Hepatocyte (in vitro differentiated cells): ENCODE measurements around the gene ELMO3. TPM values are rescaled to one million over a fixed set of nuclear protein-coding genes. Genes with fewer than 3 reads are reported as not detected.

Experiments
- DNase-seq: peaks from one replicate; pipeline ENCODE4 v3.0.0-alpha.2; 2016; ENCODE audit warnings: low spot score
- H2AFZ ChIP-seq: fragments of 200-600 bp; sonication (generic); 2 replicates; pipeline ENCODE4 v1.6.0; 2016; ENCODE audit warnings: antibody characterized with exemption, mild to moderate bottlenecking
- H3K27ac ChIP-seq: fragments of 200-600 bp; sonication (generic); 2 replicates; pipeline ENCODE4 v1.5.1; 2016; ENCODE audit warnings: mild to moderate bottlenecking
- H3K27me3 ChIP-seq: fragments of 200-600 bp; sonication (generic); 2 replicates; pipeline ENCODE4 v1.6.1; 2016
- H3K36me3 ChIP-seq: fragments of 200-600 bp; sonication (generic); replicated peaks from 2 replicates; pipeline ENCODE4 v1.5.1; 2016; ENCODE audit warnings: low read depth; ENCODE audit not compliant: insufficient read depth
- H3K4me1 ChIP-seq: fragments of 200-600 bp; sonication (generic); 2 replicates; pipeline ENCODE4 v1.5.1; 2016; ENCODE audit warnings: mild to moderate bottlenecking, moderate library complexity; ENCODE audit not compliant: insufficient read depth
- H3K4me2 ChIP-seq: fragments of 200-600 bp; sonication (generic); 2 replicates; pipeline ENCODE4 v1.6.0; 2016
- H3K4me3 ChIP-seq: fragments of 200-600 bp; sonication (generic); 2 replicates; pipeline ENCODE4 v1.5.1; 2016; ENCODE audit warnings: mild to moderate bottlenecking
- H3K79me2 ChIP-seq: fragments of 200-600 bp; sonication (generic); 2 replicates; pipeline ENCODE4 v1.6.0; 2017; ENCODE audit warnings: mild to moderate bottlenecking
- H3K9me2 ChIP-seq: fragments of 200-600 bp; sonication (generic); replicated peaks from 2 replicates; pipeline ENCODE4 v1.6.0; 2017; ENCODE audit warnings: mild to moderate bottlenecking; ENCODE audit not compliant: insufficient read depth
- H3K9me3 ChIP-seq: fragments of 200-600 bp; sonication (generic); 2 replicates; pipeline ENCODE4 v1.5.1; 2016; ENCODE audit warnings: low read depth, mild to moderate bottlenecking
- H4K20me1 ChIP-seq: fragments of 200-600 bp; sonication (generic); 2 replicates; pipeline ENCODE4 v1.6.0; 2016; ENCODE audit warnings: mild to moderate bottlenecking; ENCODE audit not compliant: insufficient read depth, poor library complexity, severe bottlenecking
- EZH2 ChIP-seq: fragments of 200-600 bp; sonication (generic); IDR thresholded peaks from 2 replicates; pipeline ENCODE4 v1.6.1; 2016; ENCODE audit warnings: antibody characterized with exemption, mild to moderate bottlenecking, borderline replicate concordance
- EZH2phosphoT487 ChIP-seq: fragments of 200-600 bp; sonication (generic); IDR thresholded peaks from one replicate; pipeline ENCODE4 v1.6.1; 2018; ENCODE audit warnings: antibody characterized with exemption, mild to moderate bottlenecking, low read depth, moderate library complexity; ENCODE audit not compliant: unreplicated experiment, severe bottlenecking
- WGBS: methylation state at CpG from one replicate; pipeline ENCODE4 v1.1.6; 2016; ENCODE audit warnings: low lambda C conversion rate; ENCODE audit errors: missing lambda C conversion rate; 5-methylcytosine and 5-hydroxymethylcytosine counted together
- polyA plus RNA-seq: library from polyadenylated mRNA; unstranded; fragments of >200 nt; fragmentation: Nextera tagmentation; extraction: Ambion mirVana; gene quantifications from 2 replicates; pipeline ENCODE4 v1.2.1, GENCODE V29; 2016
- total RNA-seq: library from RNA; depleted of rRNA; stranded (reverse); fragments of >200 nt; gene quantifications from 2 replicates; pipeline ENCODE4 v1.2.3, GENCODE V29; 2014
- TF ChIP-seq, protein P1 (sequence below): fragments of 200-600 bp; sonication (generic); IDR thresholded peaks from 2 replicates; pipeline ENCODE4 v1.5.1; 2016; ENCODE audit warnings: antibody characterized with exemption, mild to moderate bottlenecking; ENCODE audit not compliant: poor library complexity

The ELMO3 gene
- total and polyA plus RNA-seq, 2 experiments from 2014 or later: 14.5 to 18.5 TPM

DNA sequence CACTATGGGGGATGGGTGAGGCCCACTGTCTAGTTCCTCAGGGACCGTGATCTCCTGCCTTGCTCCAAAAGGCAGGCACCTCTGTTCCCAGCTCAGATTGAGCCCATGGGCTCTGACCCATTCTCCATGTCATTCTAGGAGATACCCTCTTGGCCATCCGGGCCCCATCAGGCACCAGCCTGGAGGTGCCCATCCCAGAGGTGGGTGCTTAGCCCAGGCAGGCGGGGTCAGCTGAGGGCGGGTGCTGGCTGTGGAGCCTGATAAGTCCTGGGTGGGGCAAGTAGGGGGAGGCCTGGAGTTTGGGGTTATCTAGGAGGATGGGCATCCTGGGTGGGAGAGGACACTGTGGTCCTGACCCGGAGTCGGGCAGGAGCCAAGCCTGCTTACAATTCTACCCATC, 4.7 kb upstream of the ELMO3 start:
- Histone ChIP-seq H3K36me3 (no peaks in the 10 kb centered on the region), H4K20me1 (no peaks in the 10 kb centered on the region)

DNA sequence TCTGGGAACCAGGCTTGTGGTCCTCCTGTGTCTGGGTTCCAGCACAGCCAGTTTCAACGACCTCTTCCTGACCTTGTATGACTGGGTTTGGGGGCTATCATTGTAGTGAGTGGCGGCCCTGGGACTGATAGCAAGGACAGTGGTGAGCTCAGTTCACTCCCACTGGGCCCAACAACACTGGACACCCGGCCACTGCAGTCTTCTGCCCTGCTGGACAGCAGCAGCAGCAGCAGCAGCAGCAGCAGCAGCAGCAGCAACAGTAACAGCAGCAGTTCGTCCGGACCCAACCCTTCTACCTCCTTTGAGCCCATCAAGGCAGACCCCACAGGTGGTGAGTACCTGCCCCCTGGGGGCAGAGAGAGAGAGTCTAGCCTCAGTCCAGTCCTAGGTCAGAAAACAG, 3.3 kb upstream of the ELMO3 start:
- Histone ChIP-seq H3K79me2 (peaks cover 22% of the 10 kb centered on the region), H3K4me2 (no peak overlapping the region), H3K27me3 (no peaks in the 10 kb centered on the region), H3K36me3 (no peaks in the 10 kb centered on the region), H3K4me3 (no peak overlapping the region), H3K9me2 (no peaks in the 10 kb centered on the region), H3K27ac (no peak overlapping the region), H3K4me1 (peaks cover 15% of the 10 kb centered on the region), H4K20me1 (no peaks in the 10 kb centered on the region), H3K9me3 (no peaks in the 10 kb centered on the region), H2AFZ (no peak overlapping the region)
- no peak for DNase-seq
- no peak for TF ChIP-seq EZH2
- no peak for TF ChIP-seq EZH2phosphoT487
- TF ChIP-seq, protein P1, sequence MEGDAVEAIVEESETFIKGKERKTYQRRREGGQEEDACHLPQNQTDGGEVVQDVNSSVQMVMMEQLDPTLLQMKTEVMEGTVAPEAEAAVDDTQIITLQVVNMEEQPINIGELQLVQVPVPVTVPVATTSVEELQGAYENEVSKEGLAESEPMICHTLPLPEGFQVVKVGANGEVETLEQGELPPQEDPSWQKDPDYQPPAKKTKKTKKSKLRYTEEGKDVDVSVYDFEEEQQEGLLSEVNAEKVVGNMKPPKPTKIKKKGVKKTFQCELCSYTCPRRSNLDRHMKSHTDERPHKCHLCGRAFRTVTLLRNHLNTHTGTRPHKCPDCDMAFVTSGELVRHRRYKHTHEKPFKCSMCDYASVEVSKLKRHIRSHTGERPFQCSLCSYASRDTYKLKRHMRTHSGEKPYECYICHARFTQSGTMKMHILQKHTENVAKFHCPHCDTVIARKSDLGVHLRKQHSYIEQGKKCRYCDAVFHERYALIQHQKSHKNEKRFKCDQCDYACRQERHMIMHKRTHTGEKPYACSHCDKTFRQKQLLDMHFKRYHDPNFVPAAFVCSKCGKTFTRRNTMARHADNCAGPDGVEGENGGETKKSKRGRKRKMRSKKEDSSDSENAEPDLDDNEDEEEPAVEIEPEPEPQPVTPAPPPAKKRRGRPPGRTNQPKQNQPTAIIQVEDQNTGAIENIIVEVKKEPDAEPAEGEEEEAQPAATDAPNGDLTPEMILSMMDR: no peak
- 90% methylated on average over 5 of the region's 5 CpGs for WGBS

More for the DNA sequence above, 4.7 kb upstream of the ELMO3 start:
- no peaks in the 10 kb centered on the region for H3K27me3 ChIP-seq
- no peak overlapping the region for H3K4me3 ChIP-seq
- 94% methylated on average over 6 of the region's 6 CpGs for WGBS
- H3K9me3 ChIP-seq: no peaks in the 10 kb centered on the region
- H3K27ac ChIP-seq: no peak overlapping the region
- peaks cover 15% of the 10 kb centered on the region for H3K4me1 ChIP-seq
- no peak overlapping the region for H3K4me2 ChIP-seq
- TF ChIP-seq EZH2: no peak
- TF ChIP-seq EZH2phosphoT487: no peak
- TF ChIP-seq, protein P1: no peak
- no peak overlapping the region for H2AFZ ChIP-seq
- DNase-seq: no peak
- no peaks in the 10 kb centered on the region for H3K9me2 ChIP-seq
- peaks cover 22% of the 10 kb centered on the region for H3K79me2 ChIP-seq

DNA sequence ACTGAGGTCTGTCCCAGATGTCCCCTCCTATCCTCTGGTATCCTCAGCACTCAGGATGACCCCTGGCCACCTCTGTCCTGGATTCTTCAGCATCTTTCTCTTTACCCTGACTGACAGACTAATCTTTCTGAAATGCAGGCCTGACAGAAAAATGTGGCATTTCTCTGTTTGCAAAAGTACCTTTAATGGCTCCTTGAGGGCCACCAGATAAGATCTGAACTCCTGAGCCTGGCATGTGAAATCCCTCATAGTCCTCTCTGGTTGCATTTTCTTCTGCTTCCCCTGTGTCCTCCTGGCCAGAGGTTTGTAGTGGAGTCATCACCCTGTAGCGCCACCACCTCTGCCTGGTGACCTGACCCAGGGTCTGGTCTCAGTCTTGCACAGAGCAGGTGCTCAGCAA, 2.0 kb upstream of the ELMO3 start:
- Histone ChIP-seq H3K4me2 (no peak overlapping the region), H3K27ac (no peak overlapping the region), H3K27me3 (no peaks in the 10 kb centered on the region), H3K9me3 (no peaks in the 10 kb centered on the region), H2AFZ (no peak overlapping the region), H3K36me3 (no peaks in the 10 kb centered on the region), H4K20me1 (no peaks in the 10 kb centered on the region), H3K4me3 (no peak overlapping the region), H3K4me1 (peaks cover 15% of the 10 kb centered on the region), H3K9me2 (no peaks in the 10 kb centered on the region), H3K79me2 (peaks cover 22% of the 10 kb centered on the region)
- TF ChIP-seq, protein P1: no peak
- TF ChIP-seq EZH2phosphoT487: no peak
- no peak for TF ChIP-seq EZH2
- WGBS: 87% methylated on average over 1 of the region's 1 CpG
- DNase-seq: no peak

DNA sequence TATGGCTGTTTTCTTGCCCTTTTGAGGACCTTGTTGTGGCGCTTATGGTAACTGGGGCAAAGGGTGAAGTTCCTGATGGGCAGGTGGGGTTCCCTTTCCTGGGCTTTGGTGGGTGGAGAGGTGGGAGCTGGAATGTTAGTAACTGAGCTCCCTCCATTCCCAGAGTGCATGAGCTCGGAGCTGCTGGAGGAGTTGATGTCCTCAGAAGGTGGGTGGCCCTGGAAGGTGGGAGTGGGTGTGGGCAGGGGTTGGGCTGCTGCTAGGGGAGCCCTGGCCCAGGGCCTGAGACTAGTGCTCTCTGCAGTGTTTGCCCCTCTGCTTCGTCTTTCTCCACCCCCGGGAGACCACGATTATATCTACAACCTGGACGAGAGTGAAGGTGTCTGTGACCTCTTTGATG, 1.2 kb upstream of the ELMO3 start:
- peaks cover 15% of the 10 kb centered on the region for H3K4me1 ChIP-seq
- no peaks in the 10 kb centered on the region for H3K27me3 ChIP-seq
- TF ChIP-seq EZH2 (no peak), EZH2phosphoT487 (no peak)
- TF ChIP-seq, protein P1: no peak
- H3K36me3 ChIP-seq: no peaks in the 10 kb centered on the region
- no peak overlapping the region for H3K27ac ChIP-seq
- H3K4me2 ChIP-seq: no peak overlapping the region
- no peak overlapping the region for H3K4me3 ChIP-seq
- no peaks in the 10 kb centered on the region for H3K9me2 ChIP-seq
- no peaks in the 10 kb centered on the region for H4K20me1 ChIP-seq
- no peak for DNase-seq
- H3K79me2 ChIP-seq: peaks cover 16% of the 10 kb centered on the region
- no peak overlapping the region for H2AFZ ChIP-seq
- WGBS: 88% methylated on average over 5 of the region's 6 CpGs
- no peaks in the 10 kb centered on the region for H3K9me3 ChIP-seq
